HepG2 (cell line): ENCODE measurements around the gene LY6G5B. TPM values are rescaled to one million over a fixed set of nuclear protein-coding genes. Genes with fewer than 3 reads are reported as not detected.

Experiments
- AHR ChIP-seq: IDR thresholded peaks from 2 replicates; pipeline ENCODE4 v1.6.1; 2018; ENCODE audit warnings: missing genetic modification reagents, missing compliant biosample characterization
- ATF5 ChIP-seq: sonication (generic); formaldehyde crosslinking; IDR thresholded peaks from 2 replicates; pipeline ENCODE4 v1.4.0; 2020; ENCODE audit warnings: mild to moderate bottlenecking, low read depth, missing genetic modification reagents
- CEBPG ChIP-seq: IDR thresholded peaks from 2 replicates; pipeline ENCODE4 v1.6.1; 2016
- EHMT2 ChIP-seq: fragments of 200-600 bp; sonication (generic); IDR thresholded peaks from 2 replicates; pipeline ENCODE4 v1.7.0; 2017; ENCODE audit warnings: antibody characterized with exemption, low read depth, low read length, borderline replicate concordance
- HNRNPUL1 ChIP-seq: fragments of 200-400 bp; formaldehyde crosslinking; IDR thresholded peaks from 2 replicates; pipeline ENCODE4 v1.6.1; 2017; ENCODE audit warnings: low read depth, mild to moderate bottlenecking, low read length, moderate library complexity
- MAFK ChIP-seq, 2 experiments: IDR thresholded peaks in 1 of 2; conservative IDR thresholded peaks in 1 of 2; 2 replicates each; pipeline ENCODE4 v1.6.1; 2011; ENCODE audit warnings: improper control_type of control experiment in 2 of 2, low read length in 2 of 2
- MED8 ChIP-seq: sonication (generic); formaldehyde crosslinking; IDR thresholded peaks from 2 replicates; pipeline ENCODE4 v1.8.1; 2023; ENCODE audit warnings: mild to moderate bottlenecking, missing genetic modification reagents; ENCODE audit not compliant: insufficient replicate concordance
- MLXIP ChIP-seq: sonication (generic); formaldehyde crosslinking; IDR thresholded peaks from 2 replicates; pipeline ENCODE4 v1.9.0; 2021; ENCODE audit warnings: missing genetic modification reagents, borderline replicate concordance
- MTA3 ChIP-seq: sonication (generic); formaldehyde crosslinking; IDR thresholded peaks from 2 replicates; pipeline ENCODE4 v1.4.0; 2020; ENCODE audit warnings: missing genetic modification reagents
- MXI1 ChIP-seq: IDR thresholded peaks from 3 replicates; pipeline ENCODE4 v1.6.1; 2012; ENCODE audit warnings: low read depth, low read length, inconsistent platforms, borderline replicate concordance
- NFIC ChIP-seq: IDR thresholded peaks from 2 replicates; pipeline ENCODE4 v1.6.1; 2012; ENCODE audit warnings: mild to moderate bottlenecking, low read length, inconsistent platforms
- TBP ChIP-seq: sonication (generic); formaldehyde crosslinking; IDR thresholded peaks from 2 replicates; pipeline ENCODE4 v1.5.0; 2020; ENCODE audit warnings: missing genetic modification reagents
- WIZ ChIP-seq: sonication (generic); formaldehyde crosslinking; IDR thresholded peaks from 2 replicates; pipeline ENCODE4 v1.5.1; 2020; ENCODE audit warnings: mild to moderate bottlenecking, missing genetic modification reagents
- XBP1 ChIP-seq: sonication (generic); formaldehyde crosslinking; IDR thresholded peaks from 2 replicates; pipeline ENCODE4 v1.5.0; 2020; ENCODE audit warnings: missing genetic modification reagents
- YEATS4 ChIP-seq: sonication (generic); formaldehyde crosslinking; IDR thresholded peaks from 2 replicates; pipeline ENCODE4 v1.4.0; 2020; ENCODE audit warnings: missing genetic modification reagents, borderline replicate concordance
- ZC3H4 ChIP-seq: sonication (generic); formaldehyde crosslinking; IDR thresholded peaks from 2 replicates; pipeline ENCODE4 v1.4.0; 2020; ENCODE audit warnings: missing genetic modification reagents, borderline replicate concordance
- ZKSCAN1 ChIP-seq: fragments of 150-350 bp; IDR thresholded peaks from 2 replicates; pipeline ENCODE4 v1.6.1; 2014; ENCODE audit warnings: low read length
- ZNF281 ChIP-seq: sonication (generic); formaldehyde crosslinking; IDR thresholded peaks from 2 replicates; pipeline ENCODE4 v1.4.0; 2020; ENCODE audit warnings: missing genetic modification reagents, borderline replicate concordance
- ZNF3 ChIP-seq: IDR thresholded peaks from 2 replicates; pipeline ENCODE4 v1.7.0; 2017; ENCODE audit warnings: inconsistent platforms
- ZNF543 ChIP-seq: sonication (generic); formaldehyde crosslinking; IDR thresholded peaks from 2 replicates; pipeline ENCODE4 v1.4.0; 2020; ENCODE audit warnings: mild to moderate bottlenecking, missing genetic modification reagents
- ZNF572 ChIP-seq: sonication (generic); formaldehyde crosslinking; IDR thresholded peaks from 2 replicates; pipeline ENCODE4 v1.5.1; 2020; ENCODE audit warnings: mild to moderate bottlenecking, missing genetic modification reagents
- ZNF598 ChIP-seq: sonication (generic); formaldehyde crosslinking; IDR thresholded peaks from 2 replicates; pipeline ENCODE4 v1.5.1; 2020; ENCODE audit warnings: mild to moderate bottlenecking, missing genetic modification reagents, borderline replicate concordance
- ZNF615 ChIP-seq: sonication (generic); formaldehyde crosslinking; IDR thresholded peaks from 2 replicates; pipeline ENCODE4 v1.5.0; 2020; ENCODE audit warnings: mild to moderate bottlenecking, missing genetic modification reagents, borderline replicate concordance
- ZNF678 ChIP-seq: sonication (generic); formaldehyde crosslinking; IDR thresholded peaks from 2 replicates; pipeline ENCODE4 v1.4.0; 2020; ENCODE audit warnings: mild to moderate bottlenecking, missing genetic modification reagents
- polyA plus RNA-seq, 8 experiments: library from polyadenylated mRNA; depleted of rRNA in 3 of 8; stranded (reverse) in 7 of 8; unstranded in 1 of 8; fragments of >200 nt; fragmentation: Illumina TruSeq in 4 of 8; extraction: Trizol in 4 of 8; gene quantifications; 2 replicates each; pipeline versions ENCODE4 v1.2.1 to v1.2.3, GENCODE V29; 2011 to 2016; ENCODE audit warnings: low read depth in 4 of 8, missing spikeins in 1 of 8, mixed read lengths in 1 of 8; ENCODE audit not compliant: insufficient read depth in 1 of 8
- total RNA-seq, 5 experiments: library from RNA; depleted of rRNA; stranded (reverse); fragments of >200 nt; fragmentation: Illumina TruSeq; extraction: Trizol; gene quantifications; 2 replicates each; pipeline ENCODE4 v1.2.3, GENCODE V29; 2016; ENCODE audit warnings: low read depth in 1 of 5

LY6G5B gene
- total and polyA plus RNA-seq, 2 of the 13 experiments (the other 11 are each of a cell fraction or from before 2014, with no cell fraction given) = 7.8 to 15.7 TPM

- TF ChIP-seq ZNF281 (0 out of 2 replicates have a peak, but pooled peaks have one; percentile 40), ZNF598 (CRISPR knock-in tag) (no peak), ZC3H4 (CRISPR knock-in tag) (no peak; the same call in 1 of the 2 replicates), MXI1 (peak; percentile 55; the same call in 2 of the 3 replicates), YEATS4 (CRISPR knock-in tag) (no peak), TBP (CRISPR knock-in tag) (no peak), CEBPG (CRISPR knock-in tag) (peak; percentile 8; the same call in 1 of the 2 replicates), NFIC (no peak), MTA3 (no peak), WIZ (CRISPR knock-in tag) (0 out of 2 replicates have a peak, but pooled peaks have one; percentile 63), ZNF615 (CRISPR knock-in tag) (no peak), HNRNPUL1 (no peak), AHR (CRISPR knock-in tag) (no peak), ZNF543 (no peak), MLXIP (no peak), XBP1 (CRISPR knock-in tag) (no peak), ZNF678 (CRISPR knock-in tag) (no peak), ATF5 (CRISPR knock-in tag) (no peak), ZNF572 (CRISPR knock-in tag) (no peak; the same call in 1 of the 2 replicates), ZKSCAN1 (no peak), MED8 (CRISPR knock-in tag) (no peak), ZNF3 (CRISPR knock-in tag) (no peak), MAFK (conservative IDR thresholded peaks at IDR 0.05 in 1 of 2, IDR thresholded peaks at IDR 0.05 in 1 of 2; ENCODE audit: low read length in 2 of 2) (no peak), EHMT2 (no peak)
Observed at GRCh38 chr6:31651602-31652191, 18.1 kb upstream of the LY6G5B start (continued).
